ENCODE results near the gene PCSK6.

PCSK6 gene

DNA sequence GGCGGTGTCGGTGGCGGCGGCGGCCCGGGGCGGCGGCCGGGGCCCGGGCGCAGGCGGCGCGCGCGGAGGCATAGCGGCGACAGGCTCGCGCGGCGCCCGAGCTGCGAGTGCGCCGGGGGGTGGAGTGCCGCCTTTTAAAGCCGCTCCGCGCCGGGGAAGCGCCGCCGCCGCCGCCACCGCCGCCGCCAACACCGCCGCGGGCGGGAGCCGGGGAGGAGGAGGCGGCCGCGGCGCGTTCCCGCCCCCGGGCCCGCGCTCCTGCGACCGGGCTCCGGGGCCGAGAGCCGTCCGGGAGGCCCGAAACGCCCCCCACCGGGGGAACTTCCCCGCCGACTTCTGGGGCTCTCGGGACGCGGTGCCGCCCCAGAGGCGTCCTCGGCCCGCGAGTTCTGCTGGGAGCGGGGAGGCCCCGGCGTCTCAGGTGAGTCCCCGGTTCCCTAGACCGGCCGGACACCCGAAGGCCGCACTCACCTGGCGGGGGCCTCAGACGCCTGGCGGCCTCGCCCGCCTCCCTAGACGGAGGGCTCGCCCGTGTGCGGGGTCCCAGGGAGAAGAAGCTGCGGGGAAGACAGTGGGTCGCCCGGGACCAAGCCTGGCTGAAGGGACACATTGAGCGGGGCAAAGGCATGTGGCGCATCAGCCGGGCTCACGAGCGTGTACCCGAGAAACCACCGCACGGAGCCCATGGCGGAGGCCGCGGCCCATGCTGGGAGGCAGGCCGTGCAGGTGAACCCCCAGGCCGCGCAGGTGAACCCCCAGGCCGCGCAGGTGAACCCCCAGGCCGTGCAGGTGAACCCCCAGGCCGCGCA is at the start of gene PCSK6:
Gene PCSK6 (minus strand): TSS at position 109 of the 809 bp plus-strand sequence. CDS start 37 bp downstream, at position 72.
- DNase-seq, result peak; percentile 60

DNA sequence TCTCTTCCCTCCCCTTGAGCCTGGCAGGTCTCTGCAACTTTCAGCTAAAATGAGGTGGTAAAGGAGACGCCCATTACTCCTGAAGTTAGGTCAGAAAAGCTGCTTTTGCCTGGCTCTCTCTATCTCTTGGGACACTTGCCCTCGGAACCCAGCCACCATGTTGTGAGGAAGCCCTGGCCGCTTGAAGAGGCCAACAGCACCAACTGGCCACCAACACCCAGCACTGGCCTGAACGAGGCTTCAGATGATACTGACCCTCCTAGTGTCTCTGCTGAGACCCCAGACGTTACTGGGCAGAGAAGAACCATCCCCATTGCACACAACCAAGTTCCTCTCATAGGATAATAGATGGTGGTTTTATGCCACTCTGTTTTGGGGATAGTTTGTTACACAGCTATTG is 49.5 kb upstream of the PCSK6 start:
- DNase-seq, result no peak

DNA sequence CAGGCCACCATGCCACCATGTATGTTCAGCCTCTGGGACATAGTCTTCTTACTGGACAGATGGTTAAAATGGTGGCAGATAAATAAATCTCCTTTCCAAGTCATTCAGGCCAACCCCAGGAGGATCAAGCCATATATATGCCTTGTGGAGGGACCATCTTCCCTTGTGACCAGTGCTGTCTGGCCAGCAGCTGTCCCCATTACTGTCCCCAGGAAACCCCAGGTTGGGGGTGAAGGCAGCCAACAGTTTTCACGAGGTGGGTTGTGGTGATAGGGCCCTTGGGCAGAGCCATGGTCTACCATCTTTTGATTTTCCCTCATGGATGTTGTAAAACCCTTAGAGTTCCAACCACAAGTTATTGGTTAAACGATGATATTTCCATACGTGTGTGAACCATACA is 48.7 kb upstream of the PCSK6 start:
- DNase-seq, result no peak

DNA sequence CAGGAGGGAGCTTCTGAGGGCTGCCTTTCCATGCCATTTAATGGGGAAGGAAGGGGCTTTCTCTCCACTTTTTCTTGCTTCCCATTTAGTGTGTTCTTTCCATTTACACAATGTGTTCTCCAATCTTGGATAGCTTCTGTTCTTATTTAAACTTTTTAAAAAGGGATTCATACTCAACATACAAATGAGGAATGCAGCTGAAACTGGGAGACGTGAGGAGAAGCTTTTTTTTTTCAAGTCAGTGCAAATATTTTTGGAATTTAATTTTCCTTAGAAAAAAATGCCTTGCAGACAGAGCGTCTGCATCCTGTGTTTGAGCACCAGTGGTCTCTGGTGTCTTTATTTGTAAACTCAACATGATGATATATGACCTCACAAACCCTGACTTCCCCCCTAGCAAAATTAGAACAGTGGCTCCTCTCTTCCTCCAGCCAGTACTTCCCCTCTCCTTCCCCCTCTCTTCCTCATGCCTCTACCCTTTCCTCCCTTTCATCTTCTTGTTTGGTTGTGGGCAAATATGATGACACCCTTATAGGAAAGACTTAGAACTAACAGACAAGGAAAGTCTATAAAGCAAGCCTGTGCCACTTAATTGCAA is 48.1 kb upstream of the PCSK6 start:
- no peak for DNase-seq

DNA sequence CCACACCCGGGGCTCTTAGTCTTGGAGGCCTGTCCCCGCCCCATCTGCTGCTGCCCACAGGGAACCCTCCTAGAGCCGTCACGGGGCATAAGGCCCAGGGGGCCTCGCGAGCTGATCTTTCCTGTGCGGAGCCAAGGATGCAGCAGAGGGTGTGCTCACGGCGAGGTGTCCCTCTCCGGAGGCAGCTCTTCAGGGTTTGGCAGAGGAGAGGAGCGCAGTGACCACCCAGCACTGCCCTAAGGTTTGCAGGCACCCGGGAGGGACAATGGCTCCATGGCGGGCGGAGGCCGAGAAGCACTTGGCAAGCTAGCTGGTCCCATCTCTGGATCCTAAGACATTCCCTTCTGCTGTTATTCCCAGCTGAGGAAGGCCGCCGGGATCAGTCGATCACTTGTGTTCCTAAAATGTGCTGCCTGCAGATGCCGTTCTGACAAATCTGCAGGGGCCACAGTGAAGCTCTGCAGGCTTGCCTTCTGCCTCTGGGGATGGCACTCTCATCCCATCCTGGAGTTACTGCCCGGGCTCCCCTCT is 47.4 kb upstream of the PCSK6 start:
- DNase-seq, result no peak

DNA sequence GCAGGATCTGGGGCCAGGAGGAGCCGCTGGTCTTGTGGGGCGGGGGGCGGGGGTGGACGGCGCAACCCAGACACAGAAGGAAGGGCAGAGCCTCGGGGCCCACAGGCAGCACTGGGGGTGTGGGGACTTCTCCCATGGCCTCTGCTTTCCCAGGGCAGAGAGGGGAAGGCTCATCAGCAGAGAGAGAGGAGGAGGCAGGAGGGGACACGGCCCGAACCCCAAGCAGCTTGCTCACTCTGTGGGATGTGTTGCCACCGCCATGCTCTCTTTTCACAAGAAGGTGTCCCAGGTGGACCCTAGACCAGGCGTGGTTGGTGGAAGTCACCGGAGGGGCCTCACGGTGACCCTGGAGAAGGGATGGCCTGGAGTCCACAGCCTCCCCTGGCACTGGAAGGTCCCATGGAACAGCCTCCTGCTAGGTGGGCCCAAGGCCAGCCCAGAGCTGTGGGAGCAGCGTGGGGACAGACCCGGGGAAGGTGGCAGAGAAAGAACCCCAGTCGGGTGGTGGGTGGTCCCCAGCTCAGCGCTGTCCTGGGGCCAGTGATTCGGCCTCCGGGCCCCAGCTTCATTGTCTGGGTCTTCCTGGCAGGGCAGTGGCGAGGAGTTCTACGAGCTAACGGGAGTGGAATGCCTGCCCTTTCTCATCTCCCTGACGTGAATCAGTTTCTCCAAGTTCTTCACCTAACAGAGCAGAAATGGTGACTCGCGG is 46.8 kb upstream of the PCSK6 start:
- no peak for DNase-seq

DNA sequence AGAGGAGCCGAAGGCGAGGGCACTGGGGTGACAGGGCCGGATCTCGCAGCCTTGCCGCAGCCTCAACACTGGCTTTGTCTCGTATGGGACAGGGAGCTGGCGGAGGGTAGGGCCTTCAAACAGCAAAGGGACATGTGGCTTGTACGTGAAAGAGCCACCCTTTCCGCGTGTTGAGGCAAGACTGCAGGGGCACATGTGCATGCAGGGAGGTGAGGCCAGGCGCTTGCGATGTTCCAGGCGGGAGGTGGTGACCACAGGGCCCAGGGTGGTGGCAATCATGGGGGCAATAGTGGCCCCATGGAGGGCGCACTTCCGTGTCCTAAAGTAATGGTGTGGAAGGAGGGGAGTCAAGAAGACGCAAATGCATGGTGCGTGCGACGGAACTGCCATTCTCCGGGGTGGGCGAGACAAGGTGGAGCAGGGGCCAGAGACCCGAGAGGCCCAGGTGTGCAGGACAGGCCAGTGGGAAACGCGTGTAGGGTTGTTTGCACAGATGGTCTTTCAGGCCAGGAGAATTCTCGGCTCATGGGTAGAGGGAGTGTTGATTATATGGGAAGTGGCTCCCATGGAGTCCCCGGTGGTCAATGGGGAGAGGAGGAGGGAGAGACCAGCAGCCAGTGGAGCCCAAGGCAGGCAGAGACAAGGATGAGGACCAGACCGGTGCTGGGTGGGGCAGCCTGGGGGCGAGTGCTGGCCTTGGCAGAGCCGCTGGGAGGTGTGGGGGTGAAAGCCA is 45.8 kb upstream of the PCSK6 start:
- no peak for DNase-seq

DNA sequence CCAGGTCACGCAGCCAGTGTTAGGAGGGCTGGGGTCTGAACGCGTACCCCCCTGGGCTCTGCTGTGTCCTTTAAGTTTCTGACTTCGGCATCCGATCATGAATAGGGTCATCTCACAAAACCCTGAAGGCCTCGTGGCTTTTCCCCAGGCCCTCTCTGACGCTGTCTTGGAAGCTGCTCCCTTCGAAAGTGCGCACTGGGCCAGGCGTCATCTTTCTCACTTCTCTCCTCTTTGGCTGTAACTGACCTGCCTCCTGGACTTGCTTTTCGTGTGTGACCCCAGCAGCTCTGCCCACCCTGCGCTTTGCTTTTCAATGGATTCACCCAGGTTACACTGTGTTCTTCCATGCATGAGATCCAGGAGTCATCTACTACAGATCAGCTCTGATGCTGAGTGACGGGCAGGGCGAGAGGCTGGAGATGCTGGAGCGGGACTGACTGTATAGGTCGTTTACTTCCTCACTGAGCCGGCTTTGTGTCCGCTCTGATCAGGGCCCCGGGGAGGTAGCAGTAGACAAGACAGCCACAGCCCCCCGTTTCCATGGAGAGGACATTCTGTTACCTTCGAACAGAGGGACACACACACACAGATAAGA is 45.0 kb upstream of the PCSK6 start:
- DNase-seq, result peak; percentile 75

DNA sequence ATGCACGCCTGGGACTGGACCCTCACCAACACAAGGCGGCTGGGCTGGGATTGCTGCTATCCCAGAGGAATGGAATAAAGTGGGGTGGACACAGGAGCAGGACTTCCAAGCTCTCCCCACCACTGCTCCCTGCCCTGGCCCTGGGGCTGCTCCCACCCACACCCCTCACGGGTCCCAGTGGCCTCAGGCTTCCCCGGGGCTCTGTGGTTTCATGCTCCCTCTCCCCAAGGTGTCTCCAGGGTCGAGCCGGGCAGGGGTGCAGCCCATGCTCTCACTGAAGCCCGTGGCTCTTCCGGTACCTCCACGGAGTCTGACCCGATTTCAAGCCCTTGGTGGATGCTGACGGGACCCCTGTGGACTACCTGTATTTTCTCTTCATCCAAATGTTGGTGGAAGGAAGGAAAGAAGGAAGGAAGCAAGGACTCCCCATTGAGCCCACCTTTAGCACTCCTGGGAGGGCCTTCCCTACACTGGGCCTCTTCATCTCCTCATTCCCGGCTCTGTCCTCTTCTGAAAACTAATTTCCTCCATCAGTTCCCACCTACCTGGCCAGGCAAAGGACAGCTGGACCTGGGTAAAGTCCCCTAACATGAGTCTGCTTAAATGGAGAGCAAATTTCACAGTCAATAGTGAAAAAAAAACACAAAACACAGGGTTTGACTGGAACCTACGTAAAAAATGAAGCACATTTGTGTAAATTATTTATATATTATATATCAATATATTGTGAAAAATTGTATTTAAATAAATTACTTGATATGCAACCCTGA is 44.0 kb upstream of the PCSK6 start:
- DNase-seq, result no peak

DNA sequence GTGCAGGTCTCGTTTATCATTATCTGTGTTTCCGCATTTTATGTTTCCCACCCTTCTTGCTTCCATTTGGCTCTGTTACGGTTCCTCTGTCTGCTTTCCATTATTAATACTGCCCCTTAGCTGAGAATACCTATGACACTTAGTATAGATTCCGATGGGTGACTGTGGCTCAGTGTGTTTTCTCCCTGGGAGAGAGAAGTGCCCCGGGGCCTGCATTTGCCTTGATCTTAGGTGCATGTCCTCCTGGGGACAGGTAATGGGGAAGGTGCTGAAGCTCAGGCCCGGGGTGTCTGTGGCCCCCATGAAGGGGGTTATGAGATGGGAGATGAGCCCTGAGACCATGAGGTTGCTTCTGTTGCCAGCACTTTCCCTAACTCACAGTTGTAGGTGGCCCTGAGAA is 43.4 kb upstream of the PCSK6 start:
- no peak for DNase-seq

DNA sequence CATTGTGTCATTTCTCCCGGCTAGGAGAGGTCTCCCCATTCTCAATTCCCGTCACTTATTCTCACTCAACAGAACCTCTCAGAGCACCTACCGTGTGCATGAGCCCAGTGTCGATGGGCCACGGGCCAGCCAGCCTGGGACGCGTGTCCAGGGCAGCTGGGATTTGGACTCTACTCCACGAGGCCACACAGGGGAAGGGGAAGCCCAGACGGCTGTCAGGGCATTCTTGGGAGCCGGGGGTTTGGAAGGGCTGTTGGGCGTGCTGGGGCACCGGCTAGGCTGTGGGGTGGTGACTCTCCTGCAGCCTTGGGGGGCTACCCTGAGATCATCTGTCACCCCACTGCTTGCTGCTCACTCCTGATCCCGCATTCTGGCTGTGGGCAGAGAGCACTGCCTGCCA is 41.7 kb upstream of the PCSK6 start:
- no peak for DNase-seq

DNA sequence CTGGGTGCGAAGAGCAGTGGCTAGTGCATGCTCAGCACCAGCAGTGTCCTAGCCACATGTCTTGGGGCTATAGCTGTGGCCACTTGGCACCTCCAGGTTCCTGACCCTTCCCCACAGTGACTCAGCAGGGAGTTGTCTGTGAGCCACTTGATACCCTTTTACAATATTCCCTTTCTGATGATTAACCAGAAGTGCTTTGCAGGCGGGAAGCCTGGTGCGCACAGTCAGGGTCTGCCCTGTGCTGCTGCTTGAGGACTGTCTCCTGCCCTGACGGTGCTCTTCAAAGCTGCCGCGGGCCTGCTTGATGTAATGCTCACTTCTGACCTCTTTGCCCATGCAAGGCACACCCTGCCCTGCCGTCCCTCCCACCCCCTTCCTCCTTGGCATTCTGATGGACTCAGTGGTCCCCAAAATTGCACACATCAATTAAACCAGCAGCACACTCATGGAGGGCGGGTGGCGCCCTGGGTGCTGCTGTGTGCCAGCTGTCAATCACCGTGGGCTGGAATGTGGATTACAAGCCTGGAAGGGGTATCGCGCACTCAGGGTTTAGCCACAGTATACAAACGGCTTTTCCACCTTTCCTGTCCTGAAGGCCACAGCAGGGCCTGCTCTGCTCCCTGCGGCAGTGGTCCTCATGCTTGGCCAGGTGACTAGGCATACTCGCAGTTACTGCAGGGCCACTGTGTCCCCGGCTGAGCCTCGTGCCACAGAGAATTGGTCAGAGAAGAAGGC is 40.9 kb upstream of the PCSK6 start:
- no peak for DNase-seq

DNA sequence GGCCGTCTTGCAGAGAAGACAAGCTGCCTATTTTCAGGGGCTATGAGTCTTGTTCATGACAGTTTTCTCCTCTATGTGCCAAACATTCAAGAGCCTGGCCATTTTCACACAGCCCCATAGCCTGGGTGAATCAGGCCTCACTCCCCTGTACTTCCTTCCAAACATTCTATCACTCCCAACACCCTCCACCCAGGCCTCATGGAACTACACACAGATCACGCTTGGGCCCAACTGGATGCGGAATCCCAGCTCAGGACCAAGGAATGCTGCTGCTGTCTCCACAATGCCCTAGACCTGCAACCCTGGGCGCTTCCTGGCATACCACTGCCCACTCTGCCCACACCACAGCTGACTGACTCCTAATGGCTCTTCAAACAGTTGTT is 39.4 kb upstream of the PCSK6 start:
- DNase-seq, result no peak

DNA sequence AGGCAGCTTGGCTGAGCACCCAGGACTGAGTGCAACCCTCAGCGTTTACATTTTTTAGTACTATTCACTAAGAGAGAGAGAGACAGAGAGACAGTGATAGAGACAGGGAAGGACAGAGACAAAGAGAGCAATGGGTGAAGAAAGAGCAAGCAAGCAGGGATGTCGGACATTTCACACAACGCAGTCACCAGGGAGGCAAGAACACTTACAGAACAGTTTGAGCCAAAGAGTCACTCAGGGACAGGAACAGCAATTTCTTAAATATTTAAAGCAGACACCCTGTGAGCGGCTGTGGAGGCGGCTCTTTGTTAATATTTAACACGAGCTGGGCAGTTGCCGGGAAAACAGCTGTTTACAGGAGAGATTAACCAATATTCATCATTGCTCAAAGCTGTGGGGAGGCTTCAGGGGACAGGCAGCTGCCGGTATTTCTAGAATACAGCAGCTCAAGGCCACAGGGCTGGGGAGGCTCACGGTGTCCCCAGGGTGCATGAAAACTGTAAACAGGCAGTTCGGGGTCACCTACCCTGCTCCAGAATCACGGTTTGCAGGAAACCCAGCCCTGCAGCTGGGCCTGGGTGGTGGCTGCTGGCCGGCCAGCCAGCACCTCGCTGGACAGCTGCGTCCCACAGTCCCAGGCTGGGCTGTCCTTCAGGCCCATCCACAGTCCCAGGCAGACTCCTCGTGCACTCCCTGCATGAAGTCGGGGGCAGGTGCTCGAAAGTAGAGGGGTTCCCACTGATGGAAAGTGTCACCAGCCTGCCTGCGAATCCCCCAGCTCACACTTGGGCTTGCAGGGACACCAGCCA is 38.8 kb upstream of the PCSK6 start:
- DNase-seq, result peak; percentile 45

DNA sequence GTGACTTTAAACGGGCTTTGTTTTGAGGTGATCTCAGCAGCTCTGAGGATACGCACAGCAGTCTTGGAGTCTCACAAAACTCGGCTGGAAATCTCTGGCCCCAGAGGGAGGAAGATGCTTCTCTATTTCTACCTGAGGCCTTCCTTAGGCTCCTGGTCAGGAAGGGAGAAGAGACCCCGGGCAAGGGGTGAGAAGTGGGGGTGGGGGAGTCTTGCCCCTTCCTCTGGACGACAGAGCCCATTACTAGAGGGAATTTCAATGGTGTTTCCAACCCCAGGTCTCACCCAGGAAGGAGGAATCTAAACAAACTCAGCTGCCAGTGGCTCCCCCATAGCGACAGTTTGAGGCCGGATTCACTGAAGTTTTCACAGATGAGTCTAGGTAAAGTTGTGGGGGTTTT is 37.4 kb upstream of the PCSK6 start:
- no peak for DNase-seq

DNA sequence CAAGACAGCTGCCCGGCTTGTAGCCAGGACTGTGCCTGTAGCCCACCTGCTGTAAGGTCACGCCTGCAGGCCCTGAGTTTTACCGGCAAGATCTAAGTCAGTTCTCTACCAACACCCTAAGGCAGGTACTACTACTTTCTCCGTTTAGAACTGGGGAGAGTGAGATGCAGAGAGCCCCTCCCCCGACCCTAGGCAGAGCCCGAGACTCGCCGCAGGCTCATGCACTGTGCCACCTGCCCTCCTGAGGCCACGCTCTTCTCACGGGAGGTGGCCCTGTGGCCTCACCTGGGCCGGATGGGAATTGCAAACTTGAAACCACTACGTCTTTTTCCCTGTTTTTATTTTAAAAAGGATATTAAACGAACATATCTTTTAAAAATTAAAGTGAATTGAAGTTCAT is 36.9 kb upstream of the PCSK6 start:
- DNase-seq, result no peak

DNA sequence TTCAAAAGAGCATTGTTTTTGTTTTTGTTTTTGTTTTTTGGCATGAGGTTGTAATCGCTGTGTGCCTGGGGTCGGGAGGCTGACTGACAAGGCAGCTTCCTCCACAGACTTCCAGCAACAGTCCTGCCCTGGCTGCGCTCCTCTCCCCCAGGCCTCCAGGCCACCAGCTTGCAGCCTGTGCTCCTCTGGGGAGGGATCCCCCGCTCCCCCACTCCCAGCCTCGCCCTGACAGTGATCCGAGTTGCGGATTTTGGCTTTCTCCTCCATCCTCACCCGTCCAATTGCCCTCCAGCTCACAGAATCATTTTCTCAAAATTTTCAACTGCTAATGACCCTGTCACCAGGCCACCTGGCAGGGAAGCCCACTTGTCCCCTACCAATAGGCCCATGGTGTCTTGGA is 36.5 kb upstream of the PCSK6 start:
- no peak for DNase-seq

DNA sequence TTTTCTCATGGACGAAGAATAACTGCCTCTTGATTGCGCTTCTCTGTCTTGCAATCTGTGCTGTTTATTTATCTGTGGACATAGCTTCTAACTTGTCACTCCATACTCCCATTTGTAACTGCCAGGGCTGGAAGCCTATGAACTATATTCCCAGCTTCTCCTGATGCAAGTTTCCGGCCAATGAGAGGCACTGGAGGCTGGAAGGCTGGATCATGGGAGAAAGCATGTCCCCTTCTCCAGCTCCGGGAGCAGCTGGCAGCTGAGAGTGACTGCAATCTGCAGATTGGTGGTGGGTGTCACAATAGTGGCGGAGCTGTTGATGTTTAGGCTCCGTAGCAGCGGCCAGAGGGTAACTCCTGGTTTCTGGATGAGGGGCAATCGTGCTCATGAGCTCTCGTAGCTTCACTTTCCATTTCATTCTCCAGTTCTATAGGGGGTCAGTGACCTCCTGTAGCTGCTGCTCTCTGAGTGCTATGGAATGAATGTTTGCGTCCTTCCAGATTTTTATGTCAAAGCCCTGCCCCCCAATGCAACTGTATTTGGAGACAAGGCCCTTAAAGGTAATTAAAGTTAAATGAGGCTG is 35.7 kb upstream of the PCSK6 start:
- no peak for DNase-seq

DNA sequence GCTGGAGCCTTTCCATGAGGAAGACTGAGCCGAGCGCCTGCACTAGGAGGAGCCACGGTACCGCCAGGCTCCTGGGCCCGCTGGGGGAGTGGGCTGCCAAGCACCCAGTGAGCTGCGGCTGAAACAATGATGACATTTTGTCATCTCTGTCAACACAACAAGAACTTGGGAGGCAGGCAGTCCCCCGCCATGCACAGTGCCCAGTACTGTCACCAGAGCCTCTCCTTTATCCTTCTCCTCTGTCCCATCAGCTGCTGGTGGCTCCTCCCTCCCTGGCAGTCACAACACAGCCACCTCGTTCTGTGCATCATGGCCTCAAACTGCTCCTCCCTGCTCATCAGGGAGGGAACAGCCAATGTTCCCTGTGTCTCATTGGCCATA is 34.0 kb upstream of the PCSK6 start:
- no peak for DNase-seq

Data from eye (tissue), 1 donor.